HG03139 (cell line): ENCODE results near the gene ZDHHC19.
"Not testable (repeated sequence)": the region's sequence is repeated elsewhere in the genome, so short reads cannot be mapped to it uniquely, and the experiment has no call there.

Experiments
- ATAC-seq: cut with Tn5 transposase; IDR thresholded peaks from one replicate; pipeline ENCODE4 v1.9.1; 2021; ENCODE audit not compliant: unreplicated experiment

Gene ZDHHC19

GRCh38 chr3:196210673-196211556 is at the start of gene ZDHHC19:
Gene ZDHHC19, minus strand, starts transcription at chr3:196211400. Its CDS starts 85 bp downstream, at chr3:196211315.
- no peak for ATAC-seq

- no peak for ATAC-seq
Observed at GRCh38 chr3:196260784-196261183, 49.6 kb upstream of the ZDHHC19 start.

- ATAC-seq, result no peak
Observed at GRCh38 chr3:196255776-196256175, 44.6 kb upstream of the ZDHHC19 start.

- ATAC-seq, result no peak
Observed at GRCh38 chr3:196254376-196255283, 43.4 kb upstream of the ZDHHC19 start.

GRCh38 chr3:196251918-196252317 is 40.7 kb upstream of the ZDHHC19 start:
- ATAC-seq, result no peak

GRCh38 chr3:196246612-196247308 is 35.6 kb upstream of the ZDHHC19 start:
- no peak for ATAC-seq

- ATAC-seq, result not testable (repeated sequence)
Observed at GRCh38 chr3:196244166-196244565, 33.0 kb upstream of the ZDHHC19 start.

GRCh38 chr3:196241704-196242103 is 30.5 kb upstream of the ZDHHC19 start:
- ATAC-seq, result no peak

- no peak for ATAC-seq
Observed at GRCh38 chr3:196240424-196240823, 29.2 kb upstream of the ZDHHC19 start.

GRCh38 chr3:196238612-196239560 is 27.7 kb upstream of the ZDHHC19 start:
- ATAC-seq, result no peak

- ATAC-seq, result no peak
Observed at GRCh38 chr3:196237203-196237602, 26.0 kb upstream of the ZDHHC19 start.

GRCh38 chr3:196236223-196236622 is 25.0 kb upstream of the ZDHHC19 start:
- no peak for ATAC-seq

GRCh38 chr3:196235452-196236122 is 24.4 kb upstream of the ZDHHC19 start:
- ATAC-seq, result no peak

GRCh38 chr3:196232882-196233251 is 21.7 kb upstream of the ZDHHC19 start:
- no peak for ATAC-seq

GRCh38 chr3:196232154-196232881 is 21.1 kb upstream of the ZDHHC19 start:
- ATAC-seq, result no peak

GRCh38 chr3:196227629-196228493 is 16.7 kb upstream of the ZDHHC19 start:
- no peak for ATAC-seq

- no peak for ATAC-seq
Observed at GRCh38 chr3:196227121-196227561, 15.9 kb upstream of the ZDHHC19 start.
